Muscle of leg (tissue), 16 donors: ENCODE data around the gene FGGY. TPM values are rescaled to one million over a fixed set of nuclear protein-coding genes. Genes with fewer than 3 reads are reported as not detected.
"Not testable (repeated sequence)": the region's sequence is repeated elsewhere in the genome, so short reads cannot be mapped to it uniquely, and the experiment has no call there.

Source experiments
- DNase-seq: peaks from one replicate; pipeline ENCODE4 v3.0.0; 2013
- H3K27ac ChIP-seq: one replicate; pipeline ENCODE4 v1.5.1; 2013; ENCODE audit warnings: mild to moderate bottlenecking, low read length, control low read depth
- H3K27me3 ChIP-seq: one replicate; pipeline ENCODE4 v1.6.1; 2013; ENCODE audit warnings: low read length; ENCODE audit not compliant: control insufficient read depth, insufficient read depth
- H3K36me3 ChIP-seq: one replicate; pipeline ENCODE4 v1.6.1; 2013; ENCODE audit warnings: low read length; ENCODE audit not compliant: control insufficient read depth, insufficient read depth
- H3K4me1 ChIP-seq: one replicate; pipeline ENCODE4 v1.6.1; 2013; ENCODE audit warnings: low read length; ENCODE audit not compliant: control insufficient read depth, insufficient read depth
- H3K4me3 ChIP-seq: one replicate; pipeline ENCODE4 v1.5.1; 2013; ENCODE audit warnings: low read length, control low read depth
- H3K9me3 ChIP-seq: replicated peaks from 2 replicates; pipeline ENCODE4 v1.6.1; 2013; ENCODE audit warnings: low read depth, low read length; ENCODE audit not compliant: control insufficient read depth
- WGBS: methylation state at CpG from one replicate; pipeline ENCODE4 v1.1.5; 2013; ENCODE audit warnings: missing lambda C conversion rate; ENCODE audit not compliant: insufficient coverage; 5-methylcytosine and 5-hydroxymethylcytosine counted together
- long read RNA-seq, 11 donors: transcript quantifications; one replicate each; lab custom pipeline, GENCODE V29; 2026
- polyA plus RNA-seq, 8 donors: library from polyadenylated mRNA; unstranded; fragments of 120-200 nt; gene quantifications; one replicate each; pipeline versions ENCODE4 v1.2.1 to v1.2.3, GENCODE V29; 2013; ENCODE audit warnings: inconsistent platforms in 1 of 8, low replicate concordance in 1 of 8; ENCODE audit not compliant: insufficient read length in 8 of 8, insufficient read depth in 1 of 8
- total RNA-seq: library from RNA; stranded (reverse); fragments of 120-200 nt; gene quantifications from one replicate; pipeline ENCODE4 v1.2.4, GENCODE V29; 2013

The FGGY gene, protein sequence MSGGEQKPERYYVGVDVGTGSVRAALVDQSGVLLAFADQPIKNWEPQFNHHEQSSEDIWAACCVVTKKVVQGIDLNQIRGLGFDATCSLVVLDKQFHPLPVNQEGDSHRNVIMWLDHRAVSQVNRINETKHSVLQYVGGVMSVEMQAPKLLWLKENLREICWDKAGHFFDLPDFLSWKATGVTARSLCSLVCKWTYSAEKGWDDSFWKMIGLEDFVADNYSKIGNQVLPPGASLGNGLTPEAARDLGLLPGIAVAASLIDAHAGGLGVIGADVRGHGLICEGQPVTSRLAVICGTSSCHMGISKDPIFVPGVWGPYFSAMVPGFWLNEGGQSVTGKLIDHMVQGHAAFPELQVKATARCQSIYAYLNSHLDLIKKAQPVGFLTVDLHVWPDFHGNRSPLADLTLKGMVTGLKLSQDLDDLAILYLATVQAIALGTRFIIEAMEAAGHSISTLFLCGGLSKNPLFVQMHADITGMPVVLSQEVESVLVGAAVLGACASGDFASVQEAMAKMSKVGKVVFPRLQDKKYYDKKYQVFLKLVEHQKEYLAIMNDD
- total RNA-seq, result 23.7 TPM
- polyA plus RNA-seq, result 10 to 100 TPM in 6 of 8 donors, 1 to 10 TPM in 2; 8.0 to 14.4 (median 11.8) TPM
- long read RNA-seq, donor 1, result 0 reads
- long read RNA-seq, donor 2, result 0 reads
- long read RNA-seq, donor 3, partial matches to known transcripts, result 5 of 6 reads
- long read RNA-seq, donor 3, other reads (novel, unspliced or antisense), result 0 of 6 reads
- long read RNA-seq, donor 4, partial matches to known transcripts, result 0 of 1 reads
- long read RNA-seq, donor 4, other reads (novel, unspliced or antisense), result 0 of 1 reads
- long read RNA-seq, donor 5, result 0 reads
- long read RNA-seq, donor 6, partial matches to known transcripts, result 6 of 6 reads
- long read RNA-seq, donor 6, other reads (novel, unspliced or antisense), result 0 of 6 reads
- long read RNA-seq, donor 7, partial matches to known transcripts, result 0 of 1 reads
- long read RNA-seq, donor 7, other reads (novel, unspliced or antisense), result 0 of 1 reads
- long read RNA-seq, donor 8, result 0 reads
- long read RNA-seq, donor 9, result 0 reads
- long read RNA-seq, donor 10, partial matches to known transcripts, result 5 of 6 reads
- long read RNA-seq, donor 10, other reads (novel, unspliced or antisense), result 0 of 6 reads
- long read RNA-seq, donor 11, result 0 reads

DNA sequence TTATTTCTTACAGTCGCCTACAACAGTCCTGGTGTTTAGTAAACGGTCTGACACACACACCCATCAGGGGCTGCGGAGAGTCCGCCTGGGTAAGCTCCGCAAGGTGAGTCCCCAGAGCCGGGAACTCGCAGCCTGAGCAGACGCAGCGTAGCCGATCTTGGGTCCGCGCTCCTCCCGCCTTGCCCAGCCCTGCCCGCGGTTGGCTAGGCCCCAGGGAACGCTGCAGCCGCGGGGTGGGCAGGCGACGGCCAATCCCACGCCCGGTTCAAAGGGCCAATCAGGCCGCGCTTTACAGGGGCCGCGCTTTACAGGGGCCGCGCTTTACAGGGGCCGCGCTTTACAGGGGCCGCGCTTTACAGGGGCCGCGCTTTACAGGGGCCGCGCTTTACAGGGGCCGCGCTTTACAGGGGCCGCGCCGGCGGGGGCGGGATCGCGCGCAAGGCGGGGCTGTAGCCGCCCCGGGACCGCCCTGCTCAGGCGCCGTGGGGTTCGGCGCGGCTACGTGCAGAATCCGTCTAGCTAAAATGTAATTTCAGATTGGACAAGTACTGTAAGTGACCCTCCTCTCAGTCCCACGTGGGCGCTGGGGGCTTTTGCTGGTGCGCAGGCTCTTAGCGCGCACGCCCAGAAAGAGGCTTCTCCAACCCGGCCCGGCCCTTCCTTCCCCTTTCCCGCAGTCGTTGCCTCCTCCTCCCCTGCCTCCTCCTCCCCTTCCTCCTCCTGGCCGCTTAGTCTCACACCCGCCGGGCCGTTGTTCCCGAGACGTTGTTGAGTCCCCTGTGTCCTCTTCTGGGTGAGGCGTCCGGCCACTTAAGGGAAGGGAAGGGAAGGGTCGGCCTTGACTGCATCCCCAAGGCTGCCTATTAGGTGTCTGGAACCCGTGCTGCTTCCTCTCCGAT, at the start of gene FGGY:
FGGY (plus strand) TSS at position 737 of the 899 bp plus-strand sequence. CDS start 24,456 bp downstream, outside the sequence.
- Histone ChIP-seq H3K4me1 (peaks cover 17% of the 10 kb centered on the region), H3K4me3 (peak within 1 kb of the TSS; percentile 61), H3K27ac (peak within 1 kb of the TSS; percentile 99), H3K27me3 (no peaks in the 10 kb centered on the region), H3K9me3 (no peaks in the 10 kb centered on the region), H3K36me3 (no peaks in the 10 kb centered on the region)
- peak; percentile 99 for DNase-seq
- under 1% methylated on average over 64 of the region's 78 CpGs for WGBS

DNA sequence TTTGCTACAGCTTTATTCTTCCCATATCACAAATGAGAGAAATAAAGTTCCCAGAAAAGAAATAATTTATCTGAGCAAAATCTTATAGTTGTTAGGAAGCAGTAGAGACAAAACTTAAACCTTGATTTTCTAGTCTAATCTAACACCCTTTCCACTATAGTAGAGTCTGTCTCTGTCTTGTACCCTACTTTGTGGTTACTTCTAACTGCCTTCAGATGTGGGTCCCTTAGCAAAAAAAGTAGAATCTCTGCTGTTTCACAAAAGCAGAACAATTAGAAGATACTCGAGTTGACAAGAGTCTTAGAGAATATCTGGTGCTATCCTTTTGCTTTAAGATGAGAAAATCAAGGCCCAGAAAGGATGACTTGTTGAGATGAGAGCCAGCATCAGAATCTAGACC, 48.1 kb upstream of the FGGY start:
- no peaks in the 10 kb centered on the region for H3K36me3 ChIP-seq
- no peak overlapping the region for H3K27ac ChIP-seq
- H3K4me3 ChIP-seq, result no peak overlapping the region
- no peaks in the 10 kb centered on the region for H3K9me3 ChIP-seq
- WGBS, result no CpG with 5 or more reads among the region's 1 CpG
- DNase-seq, result no peak
- H3K27me3 ChIP-seq, result no peaks in the 10 kb centered on the region
- no peaks in the 10 kb centered on the region for H3K4me1 ChIP-seq

DNA sequence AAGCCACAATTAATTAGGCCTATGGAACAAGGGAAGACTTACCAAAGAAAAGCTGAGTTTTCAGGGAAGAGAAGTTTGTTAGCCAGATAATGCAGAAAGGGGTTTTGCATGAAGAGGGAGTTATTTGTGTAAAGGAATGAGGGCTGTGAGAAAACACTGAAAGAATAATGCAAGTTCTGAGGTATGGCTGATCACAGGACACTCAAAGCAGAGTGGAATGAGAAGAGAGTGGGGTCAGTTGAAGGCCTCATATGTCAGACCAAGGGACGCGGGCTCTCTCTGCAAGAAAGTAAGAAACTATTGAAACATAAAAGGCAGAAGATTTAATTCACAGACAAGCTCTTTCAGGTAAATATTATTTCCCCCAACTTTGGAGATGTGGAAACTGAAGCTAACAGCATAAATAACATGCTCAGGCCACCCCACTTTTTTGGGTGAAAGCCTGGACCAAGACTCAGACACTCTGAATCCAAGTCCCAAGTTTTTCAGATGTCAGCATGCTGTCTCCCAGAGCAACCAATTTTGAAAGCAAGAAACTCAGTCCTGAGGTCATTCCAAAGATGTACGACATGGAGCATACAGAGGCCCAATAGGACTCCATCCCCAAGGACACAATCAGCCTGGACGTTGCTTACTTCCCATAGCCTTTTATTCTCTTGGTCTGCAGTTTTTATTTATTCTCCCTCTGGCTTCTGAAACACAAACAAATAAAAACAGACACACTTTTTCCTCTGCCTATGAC, 47.3 kb upstream of the FGGY start:
- Histone ChIP-seq H3K4me3 (no peak overlapping the region), H3K36me3 (no peaks in the 10 kb centered on the region), H3K27me3 (no peaks in the 10 kb centered on the region), H3K27ac (no peak overlapping the region), H3K9me3 (no peaks in the 10 kb centered on the region), H3K4me1 (no peaks in the 10 kb centered on the region)
- WGBS, result 25% methylated on average over 2 of the region's 4 CpGs
- DNase-seq, result peak; percentile 83

GRCh38 chr1:59251061-59251460, 45.8 kb upstream of the FGGY start:
- H3K27me3 ChIP-seq, H3K4me3 ChIP-seq, H3K36me3 ChIP-seq, H3K4me1 ChIP-seq, DNase-seq, H3K9me3 ChIP-seq, H3K27ac ChIP-seq: not testable (repeated sequence)
- WGBS, result 89% methylated on average over 11 of the region's 12 CpGs

DNA sequence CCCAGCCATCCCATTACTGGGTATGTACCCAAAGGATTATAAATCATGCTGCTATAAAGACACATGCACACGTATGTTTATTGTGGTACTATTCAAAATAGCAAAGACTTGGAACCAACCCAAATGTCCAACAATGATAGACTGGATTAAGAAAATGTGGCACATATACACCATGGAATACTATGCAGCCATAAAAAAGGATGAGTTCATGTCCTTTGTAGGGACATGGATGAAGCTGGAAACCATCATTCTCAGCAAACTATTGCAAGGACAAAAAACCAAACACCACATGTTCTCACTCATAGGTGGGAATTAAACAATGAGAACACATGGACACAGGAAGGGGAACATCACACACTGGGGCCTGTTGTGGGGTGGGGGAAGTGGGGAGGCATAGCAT, 40.5 kb upstream of the FGGY start:
- no CpG with 5 or more reads among the region's 1 CpG for WGBS
- not testable (repeated sequence) for H3K9me3 ChIP-seq, H3K27me3 ChIP-seq, H3K36me3 ChIP-seq, H3K4me1 ChIP-seq, H3K4me3 ChIP-seq, H3K27ac ChIP-seq, DNase-seq

GRCh38 chr1:59258412-59259032, 38.4 kb upstream of the FGGY start:
- H3K4me3 ChIP-seq, result no peak overlapping the region
- no CpG with 5 or more reads among the region's 3 CpGs for WGBS
- no peak overlapping the region for H3K27ac ChIP-seq
- no peaks in the 10 kb centered on the region for H3K9me3 ChIP-seq
- H3K27me3 ChIP-seq, result no peaks in the 10 kb centered on the region
- DNase-seq, result no peak
- peaks cover 4% of the 10 kb centered on the region for H3K4me1 ChIP-seq
- no peaks in the 10 kb centered on the region for H3K36me3 ChIP-seq

- H3K27ac ChIP-seq, result peak overlapping the region; percentile 37
- no CpG with 5 or more reads among the region's 1 CpG for WGBS
- H3K36me3 ChIP-seq, result no peaks in the 10 kb centered on the region
Measured at GRCh38 chr1:59261537-59261936, 35.4 kb upstream of the FGGY start.

DNA sequence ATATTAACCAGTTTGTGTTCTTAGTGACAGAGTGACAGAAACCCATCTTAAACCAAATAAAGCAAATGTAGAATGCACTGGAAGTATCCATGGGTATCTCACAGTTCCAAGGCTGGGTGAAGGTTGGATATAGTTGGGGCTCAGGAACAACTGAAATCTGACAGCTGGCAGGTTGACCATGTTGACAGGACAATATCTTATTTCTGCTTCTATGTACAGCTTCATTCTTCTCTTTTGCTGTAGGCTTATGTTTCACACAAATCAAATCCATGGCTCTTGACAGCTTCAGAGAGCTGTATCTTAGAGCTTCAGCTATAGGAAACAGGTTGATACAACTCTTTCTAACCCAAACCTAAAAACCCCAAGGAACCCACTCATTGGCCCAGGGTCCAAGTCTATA, 34.3 kb upstream of the FGGY start:
- Histone ChIP-seq H3K4me1 (peaks cover 9% of the 10 kb centered on the region), H3K4me3 (no peak overlapping the region), H3K27me3 (no peaks in the 10 kb centered on the region), H3K36me3 (no peaks in the 10 kb centered on the region), H3K9me3 (no peaks in the 10 kb centered on the region), H3K27ac (no peak overlapping the region)
- no peak for DNase-seq

More at GRCh38 chr1:59261537-59261936, 35.4 kb upstream of the FGGY start:
- no peaks in the 10 kb centered on the region for H3K27me3 ChIP-seq
- H3K9me3 ChIP-seq, result no peaks in the 10 kb centered on the region
- peak; percentile 95 for DNase-seq
- no peak overlapping the region for H3K4me3 ChIP-seq
- peaks cover 5% of the 10 kb centered on the region for H3K4me1 ChIP-seq

DNA sequence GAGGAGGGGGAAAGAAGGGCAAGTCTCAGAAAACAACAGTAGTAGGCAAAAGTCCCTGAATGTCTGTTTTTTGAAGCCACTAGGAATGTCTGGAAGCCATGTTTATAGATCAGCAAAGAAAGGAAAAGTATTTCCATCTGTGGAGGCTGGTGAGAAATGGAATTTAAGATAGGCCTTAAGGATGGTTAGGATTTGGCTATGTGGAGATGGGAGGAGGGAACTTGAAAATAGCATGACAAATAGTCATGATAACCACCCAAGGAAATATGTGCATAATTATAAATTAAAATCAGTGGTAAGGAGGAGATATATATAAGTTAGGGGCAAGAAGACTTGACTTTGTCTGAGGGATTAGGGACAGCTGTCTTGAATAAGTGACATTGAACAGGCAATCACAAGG, 33.8 kb upstream of the FGGY start:
- Histone ChIP-seq H3K4me3 (no peak overlapping the region), H3K27me3 (no peaks in the 10 kb centered on the region), H3K36me3 (no peaks in the 10 kb centered on the region), H3K9me3 (no peaks in the 10 kb centered on the region), H3K27ac (no peak overlapping the region), H3K4me1 (peaks cover 9% of the 10 kb centered on the region)
- no peak for DNase-seq
